ENCODE data around the gene SHISA3.

SHISA3 gene

DNA sequence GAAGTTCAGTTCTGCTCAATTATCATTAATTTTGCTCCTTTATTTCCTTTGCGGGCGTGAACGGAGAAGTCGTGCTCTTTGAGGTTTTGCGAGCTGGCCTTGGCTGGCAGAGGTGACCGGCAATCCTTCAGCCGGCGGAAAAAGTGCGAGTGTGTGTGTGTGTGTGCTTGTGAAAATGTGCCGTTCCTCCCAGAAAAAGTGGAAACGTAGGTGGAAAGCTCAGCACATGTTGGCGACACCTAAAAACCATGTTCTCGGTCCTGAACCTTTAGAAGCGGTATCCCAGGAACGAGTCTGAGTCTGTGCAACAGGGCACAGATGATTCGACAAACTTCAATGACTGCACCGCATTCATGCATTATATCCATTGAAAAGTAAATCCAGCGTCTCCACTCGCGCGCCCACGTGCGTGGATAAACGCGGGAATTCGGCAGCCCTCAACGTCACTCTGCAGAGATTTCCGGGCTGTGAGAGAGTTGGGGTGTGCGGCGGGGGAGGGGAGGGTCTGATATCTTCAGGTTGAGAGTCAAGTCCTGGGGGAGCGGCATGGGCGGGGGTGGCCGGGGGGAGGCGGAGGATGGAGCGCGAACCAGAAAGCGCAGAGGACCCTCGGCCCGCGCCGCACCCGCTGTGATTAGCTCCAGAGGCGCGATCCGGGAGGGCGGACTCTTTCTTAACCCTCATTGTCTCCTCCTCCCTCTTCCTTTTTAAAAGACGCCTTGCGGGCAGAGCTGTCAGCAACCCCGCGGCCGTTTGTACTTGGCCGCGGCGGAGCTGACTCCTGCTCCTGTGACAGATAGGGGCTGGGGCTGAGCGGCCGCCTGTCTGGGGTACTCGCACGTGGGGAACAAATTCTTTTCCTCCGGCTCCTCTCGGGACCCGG is at the start of gene SHISA3:
Gene SHISA3 (plus strand): TSS at position 737 of the 883 bp plus-strand sequence. CDS start 569 bp downstream, outside the sequence.
- TF ChIP-seq, protein P1, sequence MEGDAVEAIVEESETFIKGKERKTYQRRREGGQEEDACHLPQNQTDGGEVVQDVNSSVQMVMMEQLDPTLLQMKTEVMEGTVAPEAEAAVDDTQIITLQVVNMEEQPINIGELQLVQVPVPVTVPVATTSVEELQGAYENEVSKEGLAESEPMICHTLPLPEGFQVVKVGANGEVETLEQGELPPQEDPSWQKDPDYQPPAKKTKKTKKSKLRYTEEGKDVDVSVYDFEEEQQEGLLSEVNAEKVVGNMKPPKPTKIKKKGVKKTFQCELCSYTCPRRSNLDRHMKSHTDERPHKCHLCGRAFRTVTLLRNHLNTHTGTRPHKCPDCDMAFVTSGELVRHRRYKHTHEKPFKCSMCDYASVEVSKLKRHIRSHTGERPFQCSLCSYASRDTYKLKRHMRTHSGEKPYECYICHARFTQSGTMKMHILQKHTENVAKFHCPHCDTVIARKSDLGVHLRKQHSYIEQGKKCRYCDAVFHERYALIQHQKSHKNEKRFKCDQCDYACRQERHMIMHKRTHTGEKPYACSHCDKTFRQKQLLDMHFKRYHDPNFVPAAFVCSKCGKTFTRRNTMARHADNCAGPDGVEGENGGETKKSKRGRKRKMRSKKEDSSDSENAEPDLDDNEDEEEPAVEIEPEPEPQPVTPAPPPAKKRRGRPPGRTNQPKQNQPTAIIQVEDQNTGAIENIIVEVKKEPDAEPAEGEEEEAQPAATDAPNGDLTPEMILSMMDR (IDR thresholded peaks at IDR 0.05; ENCODE audit: low read depth, low read length, missing control alignments) = no peak
- no peak for DNase-seq (ENCODE audit: low read depth)
- peak within 1 kb of the TSS; percentile 48 for H3K4me3 ChIP-seq (ENCODE audit: low read depth, low read length)
- in situ Hi-C loops (cut with HindIII; ENCODE audit: low sequenced_read_pairs) = no loop called here

DNA sequence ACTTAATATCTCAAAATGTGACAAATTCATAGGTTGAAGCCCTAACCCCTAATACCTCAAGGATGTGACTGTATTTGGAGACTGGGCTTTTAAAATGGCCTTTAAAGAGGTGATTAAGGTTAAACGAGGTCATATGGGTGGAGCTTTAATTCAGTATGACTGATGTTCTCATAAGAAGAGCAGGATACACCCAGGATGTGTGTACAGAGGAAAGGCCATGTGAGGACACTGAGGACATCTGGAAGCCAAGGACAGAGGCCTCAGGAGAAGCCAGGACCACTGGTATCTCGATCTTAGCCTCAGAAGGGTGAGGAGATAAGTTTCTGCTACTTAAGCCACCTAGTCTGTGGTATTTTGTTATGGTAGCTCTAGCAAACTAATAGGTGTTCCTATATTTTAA is 49.0 kb upstream of the SHISA3 start:
- TF ChIP-seq, protein P1 (IDR thresholded peaks at IDR 0.05; ENCODE audit: low read depth, low read length, missing control alignments) = no peak
- in situ Hi-C loops (cut with HindIII; ENCODE audit: low sequenced_read_pairs) = no loop called here
- DNase-seq (ENCODE audit: low read depth) = no peak
- H3K4me3 ChIP-seq (ENCODE audit: low read depth, low read length) = no peak overlapping the region

DNA sequence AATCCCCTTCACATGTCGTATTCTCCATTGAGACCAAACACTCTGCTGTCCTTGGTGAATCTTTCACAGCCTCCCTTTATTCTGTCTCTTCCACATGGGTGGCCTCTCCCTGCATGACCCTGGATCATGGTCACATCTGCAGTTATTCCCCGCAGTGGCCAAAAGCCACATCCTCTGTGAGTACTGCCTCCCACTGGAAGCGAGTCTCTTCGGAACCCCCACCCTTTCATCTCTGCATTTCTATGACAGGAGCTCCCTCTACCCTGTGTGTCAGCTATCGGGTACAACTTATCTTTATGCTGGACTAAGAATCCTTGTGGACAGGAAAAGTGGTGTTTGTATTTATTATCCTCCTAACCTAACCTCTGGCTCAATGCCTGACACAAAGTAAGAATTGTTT is 48.6 kb upstream of the SHISA3 start:
- TF ChIP-seq, protein P1 (IDR thresholded peaks at IDR 0.05; ENCODE audit: low read depth, low read length, missing control alignments) = no peak
- in situ Hi-C loops (cut with HindIII; ENCODE audit: low sequenced_read_pairs) = no loop called here
- H3K4me3 ChIP-seq (ENCODE audit: low read depth, low read length) = no peak overlapping the region
- no peak for DNase-seq (ENCODE audit: low read depth)

DNA sequence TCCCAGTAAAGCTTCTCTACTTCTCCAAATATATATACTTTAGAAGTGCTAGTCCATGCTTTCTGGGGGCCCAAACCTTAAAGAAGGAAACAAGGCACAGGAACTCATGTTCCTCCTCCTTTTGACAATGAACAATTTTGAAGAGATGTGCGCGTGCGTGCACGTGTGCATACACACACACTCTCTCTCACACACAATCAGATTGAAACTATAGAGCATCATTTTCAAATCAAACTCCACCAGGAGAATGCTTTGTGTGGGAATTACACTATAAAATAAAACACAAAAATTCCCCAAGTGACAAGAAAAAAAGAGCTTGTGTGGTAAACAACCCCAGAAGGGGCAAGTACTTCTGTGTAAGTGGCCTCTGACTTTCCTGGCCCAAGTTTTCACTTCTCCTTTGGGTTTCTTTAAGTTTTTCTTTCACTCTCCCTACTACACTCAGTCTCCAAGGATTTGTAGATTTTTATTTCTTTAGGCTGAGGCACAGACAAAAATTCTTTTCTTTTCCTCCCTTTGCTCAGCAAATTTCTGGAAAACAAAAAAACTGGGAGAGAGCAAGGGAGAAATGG is 46.6 kb upstream of the SHISA3 start:
- TF ChIP-seq, protein P1 (IDR thresholded peaks at IDR 0.05; ENCODE audit: low read depth, low read length, missing control alignments) = no peak
- in situ Hi-C loops (cut with HindIII; ENCODE audit: low sequenced_read_pairs) = no loop called here
- no peak overlapping the region for H3K4me3 ChIP-seq (ENCODE audit: low read depth, low read length)
- DNase-seq (ENCODE audit: low read depth) = no peak

DNA sequence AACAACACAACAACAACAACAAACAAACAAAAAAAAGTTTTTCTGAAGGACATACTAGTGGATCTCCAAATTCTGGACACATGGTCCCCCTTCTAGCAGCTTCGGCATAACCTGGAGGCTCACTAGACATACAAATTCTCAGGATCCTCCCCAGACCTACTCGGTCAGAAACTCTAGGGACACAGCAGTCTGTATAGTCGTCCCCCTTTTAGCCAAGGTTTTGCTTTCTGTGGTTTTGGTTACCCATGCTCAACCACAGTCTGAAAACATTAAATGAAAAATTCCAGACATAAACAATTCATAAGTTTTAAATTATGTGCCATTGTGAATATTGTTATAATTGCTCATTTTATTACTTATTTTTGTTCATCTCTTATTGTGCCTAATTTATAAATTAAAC is 45.2 kb upstream of the SHISA3 start:
- no peak for DNase-seq (ENCODE audit: low read depth)
- no peak overlapping the region for H3K4me3 ChIP-seq (ENCODE audit: low read depth, low read length)
- in situ Hi-C loops (cut with HindIII; ENCODE audit: low sequenced_read_pairs) = no loop called here
- TF ChIP-seq, protein P1 (IDR thresholded peaks at IDR 0.05; ENCODE audit: low read depth, low read length, missing control alignments) = no peak

DNA sequence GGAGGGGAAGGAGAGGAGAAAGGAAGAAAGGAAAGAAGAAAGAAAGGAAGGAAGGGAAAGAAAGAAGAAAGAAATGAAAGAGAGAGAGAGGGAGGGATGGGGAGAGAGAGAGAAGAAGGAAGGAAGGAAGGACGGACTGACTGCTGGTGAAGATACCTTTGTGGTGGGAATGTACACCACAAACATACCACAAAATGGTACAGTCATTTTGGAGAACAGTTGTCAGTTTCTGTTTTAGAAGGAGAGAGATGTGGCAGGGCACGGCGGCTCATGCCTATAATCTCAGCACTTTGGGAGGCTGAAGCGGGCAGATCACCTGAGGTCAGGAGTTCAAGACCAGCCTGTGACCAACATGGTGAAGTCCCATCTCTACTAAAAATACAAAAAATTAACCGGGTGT is 40.0 kb upstream of the SHISA3 start:
- TF ChIP-seq, protein P1 (IDR thresholded peaks at IDR 0.05; ENCODE audit: low read depth, low read length, missing control alignments) = no peak
- in situ Hi-C loops (cut with HindIII; ENCODE audit: low sequenced_read_pairs) = no loop called here
- DNase-seq (ENCODE audit: low read depth) = no peak
- H3K4me3 ChIP-seq (ENCODE audit: low read depth, low read length) = no peak overlapping the region
